K562 (cell line): ENCODE measurements around the gene CHCHD10. TPM values are rescaled to one million over a fixed set of nuclear protein-coding genes. Genes with fewer than 3 reads are reported as not detected.
A peak's percentile ranks its signal among the peaks of the same experiment; 100 is the strongest.

ENCODE experiments used
- DPF2 ChIP-seq: fragments of 450-650 bp; IDR thresholded peaks from 2 replicates; pipeline ENCODE4 v1.6.1; 2016
- E2F6 ChIP-seq, 2 experiments: IDR thresholded peaks; 2 replicates each; pipeline ENCODE4 v1.6.1; 2011; ENCODE audit warnings: borderline replicate concordance in 1 of 2, control low read depth in 1 of 2, low read depth in 1 of 2, low read length in 1 of 2, mild to moderate bottlenecking in 1 of 2, mixed read lengths in 1 of 2, moderate library complexity in 1 of 2; ENCODE audit not compliant: insufficient read depth in 1 of 2, insufficient read length in 1 of 2, poor library complexity in 1 of 2, severe bottlenecking in 1 of 2; ENCODE audit errors: extremely low read depth in 1 of 2
- GATA2 ChIP-seq: sonication (generic); formaldehyde crosslinking; IDR thresholded peaks from 2 replicates; pipeline ENCODE4 v1.4.0; 2020; ENCODE audit warnings: mild to moderate bottlenecking, missing genetic modification reagents
- GATAD2B ChIP-seq: fragments of 450-650 bp; IDR thresholded peaks from 2 replicates; pipeline ENCODE4 v1.6.1; 2017; ENCODE audit warnings: mild to moderate bottlenecking, borderline replicate concordance
- GTF3C2 ChIP-seq: IDR thresholded peaks from 3 replicates; pipeline ENCODE4 v1.6.1; 2011; ENCODE audit warnings: borderline replicate concordance, mild to moderate bottlenecking, moderate library complexity; ENCODE audit not compliant: insufficient read length; ENCODE audit errors: extremely low read depth
- HDAC1 ChIP-seq, 2 experiments: fragments of 450-650 bp; IDR thresholded peaks; 2 replicates each; pipeline ENCODE4 v1.6.1; 2016 to 2017; ENCODE audit warnings: inconsistent platforms in 1 of 2, mild to moderate bottlenecking in 1 of 2, moderate library complexity in 1 of 2
- JUN ChIP-seq, 2 experiments: sonication (generic) in 1 of 2; formaldehyde crosslinking in 1 of 2; IDR thresholded peaks; 2 replicates each; pipeline versions ENCODE4 v1.6.1 to v1.8.0; 2012 to 2022; ENCODE audit warnings: borderline replicate concordance in 2 of 2, mild to moderate bottlenecking in 2 of 2, improper control_type of control experiment in 1 of 2, low read depth in 1 of 2, low read length in 1 of 2, missing genetic modification reagents in 1 of 2
- MTA1 ChIP-seq: fragments of 450-650 bp; IDR thresholded peaks from 2 replicates; pipeline ENCODE4 v1.6.1; 2017; ENCODE audit warnings: borderline replicate concordance
- NFXL1 ChIP-seq: fragments of 450-650 bp; formaldehyde crosslinking; IDR thresholded peaks from 2 replicates; pipeline ENCODE4 v1.4.0; 2021; ENCODE audit warnings: mild to moderate bottlenecking
- RB1 ChIP-seq: fragments of 450-650 bp; IDR thresholded peaks from 2 replicates; pipeline ENCODE4 v1.6.1; 2017; ENCODE audit warnings: low read depth, mild to moderate bottlenecking
- RNF219 ChIP-seq: fragments of 250-450 bp; sonication (Bioruptor Pico); IDR thresholded peaks from 2 replicates; pipeline ENCODE4 v1.5.0; 2022; ENCODE audit warnings: mild to moderate bottlenecking
- TCF15 ChIP-seq: fragments of 250-450 bp; sonication (Bioruptor Pico); IDR thresholded peaks from 2 replicates; pipeline ENCODE4 v1.8.0; 2022; ENCODE audit warnings: moderate library complexity, mild to moderate bottlenecking, inconsistent platforms
- TEAD1 ChIP-seq, 2 experiments: fragments of 450-650 bp in 1 of 2; sonication (generic) in 1 of 2; formaldehyde crosslinking; IDR thresholded peaks; 2 replicates each; pipeline versions ENCODE4 v1.4.0 to v1.8.0; 2020 to 2022; ENCODE audit warnings: mild to moderate bottlenecking in 2 of 2, missing genetic modification reagents in 1 of 2
- WHSC1 ChIP-seq: IDR thresholded peaks from one replicate; pipeline ENCODE4 v1.6.1; 2012; ENCODE audit warnings: low read length, control low read depth, inconsistent platforms
- ZNF224 ChIP-seq: sonication (generic); formaldehyde crosslinking; IDR thresholded peaks from 2 replicates; pipeline ENCODE4 v1.8.0; 2022; ENCODE audit warnings: mild to moderate bottlenecking, missing genetic modification reagents
- ZNF277 ChIP-seq: fragments of 250-450 bp; sonication (Bioruptor Pico); IDR thresholded peaks from 2 replicates; pipeline ENCODE4 v1.8.0; 2022; ENCODE audit warnings: inconsistent platforms, mild to moderate bottlenecking, moderate library complexity, borderline replicate concordance
- ZNF644 ChIP-seq: fragments of 200-800 bp; sonication (Bioruptor generic); IDR thresholded peaks from 2 replicates; pipeline ENCODE4 v1.6.1; 2016; ENCODE audit warnings: low read depth, missing genetic modification characterization, missing compliant biosample characterization
- polyA plus RNA-seq, 8 experiments: library from polyadenylated mRNA; depleted of rRNA in 4 of 8; stranded (reverse) in 5 of 8; unstranded in 3 of 8; fragments of >200 nt; fragmentation: Nextera tagmentation in 2 of 8; fragmentation: Illumina TruSeq in 1 of 8; extraction: Ambion mirVana in 2 of 8; extraction: Trizol in 1 of 8; gene quantifications; 2 replicates each; pipeline versions ENCODE4 v1.2.1 to v1.2.3, GENCODE V29; 2011 to 2014; ENCODE audit warnings: inconsistent platforms in 1 of 8, missing spikeins in 1 of 8
- total RNA-seq, 7 experiments: library from RNA; depleted of rRNA in 6 of 7; stranded (reverse); fragments of >200 nt in 6 of 7; fragmentation: Illumina TruSeq in 2 of 7; extraction: Trizol in 2 of 7; gene quantifications; 2 replicates each; pipeline versions ENCODE4 v1.2.1 to v1.2.3, GENCODE V29; 2011 to 2021; ENCODE audit warnings: low replicate concordance in 1 of 7

The CHCHD10 gene
- total and polyA plus RNA-seq, 9 of the 15 experiments (the other 6 are each of a cell fraction or from before 2014, with no cell fraction given) = 15.2 to 292 (median 102) TPM

GRCh38 chr22:23767673-23768548 is at the start of gene CHCHD10 (continued):
- TF ChIP-seq ZNF644 (no peak), JUN (IDR thresholded peaks at IDR 0.05; ENCODE audit: borderline replicate concordance, low read depth, low read length) (no peak; the same call in 1 of the 2 replicates), JUN (CRISPR knock-in tag; IDR thresholded peaks at IDR 0.05; ENCODE audit: borderline replicate concordance) (peak; percentile 60; the same call in 1 of the 2 replicates), E2F6 (IDR thresholded peaks at IDR 0.05; ENCODE audit: borderline replicate concordance in 1 of 2, extremely low read depth in 1 of 2, insufficient read depth in 1 of 2, insufficient read length in 1 of 2, low read depth in 1 of 2, low read length in 1 of 2, poor library complexity in 1 of 2, severe bottlenecking in 1 of 2) (peak; percentile 49 to 58), RNF219 (CRISPR knock-in tag) (no peak), NFXL1 (CRISPR knock-in tag) (no peak), GTF3C2 (no peak), ZNF277 (CRISPR knock-in tag) (no peak), MTA1 (0 out of 2 replicates have a peak, but pooled peaks have one; percentile 31), WHSC1 (no peak), DPF2 (peak; percentile 35; the same call in 1 of the 2 replicates), TEAD1 (CRISPR knock-in tag; IDR thresholded peaks at IDR 0.05) (peak; percentile 68 to 76), GATA2 (no peak), TCF15 (0 out of 2 replicates have a peak, but pooled peaks have one; percentile 42), HDAC1 (IDR thresholded peaks at IDR 0.05) (peak in 1 of 2 experiments; percentile 80; a peak in 2 of 4 replicates), RB1 (peak; percentile 73), ZNF224 (CRISPR knock-in tag) (no peak), GATAD2B (peak; percentile 26; the same call in 1 of the 2 replicates)
